NCI-H146 treated with DMSO at 0.1 percent for 48 hours (cell line): ENCODE data around the gene HMOX2.

Experiments used
- DNase-seq: peaks from one replicate; lab custom pipeline; 2025; ENCODE audit not compliant: unreplicated experiment; lab: John Stamatoyannopoulos, UW

Gene HMOX2

DNA sequence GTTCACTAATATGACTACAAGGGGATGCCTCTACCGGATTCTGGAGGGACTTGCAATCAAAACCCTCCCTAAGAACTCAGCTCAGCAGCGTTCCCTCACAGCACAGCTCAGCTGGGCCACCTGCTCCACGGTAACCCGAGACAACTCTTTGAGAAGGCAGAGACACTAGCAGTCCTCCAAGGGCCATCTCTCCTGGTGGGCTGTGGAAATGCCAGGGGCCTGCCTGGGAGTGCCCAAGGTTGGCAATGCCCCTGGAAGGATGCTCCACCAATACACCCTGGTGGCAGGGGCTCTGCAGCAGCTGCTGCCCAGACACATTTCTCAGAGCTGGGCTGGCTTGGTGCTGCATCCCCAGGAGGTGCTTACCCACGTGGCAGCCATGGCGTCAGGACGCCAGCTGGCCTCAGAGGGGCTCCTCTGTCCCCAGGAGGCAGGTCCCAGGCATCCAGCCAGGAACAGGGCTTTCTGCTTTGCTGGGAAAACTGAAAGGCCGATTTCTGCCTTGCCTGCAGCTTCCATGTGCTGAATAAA lies 45.9 kb downstream of the HMOX2 start:
- peak; percentile 80 for DNase-seq

- DNase-seq = no peak
Observed at GRCh38 chr16:4523686-4524085, 47.5 kb downstream of the HMOX2 start.

DNA sequence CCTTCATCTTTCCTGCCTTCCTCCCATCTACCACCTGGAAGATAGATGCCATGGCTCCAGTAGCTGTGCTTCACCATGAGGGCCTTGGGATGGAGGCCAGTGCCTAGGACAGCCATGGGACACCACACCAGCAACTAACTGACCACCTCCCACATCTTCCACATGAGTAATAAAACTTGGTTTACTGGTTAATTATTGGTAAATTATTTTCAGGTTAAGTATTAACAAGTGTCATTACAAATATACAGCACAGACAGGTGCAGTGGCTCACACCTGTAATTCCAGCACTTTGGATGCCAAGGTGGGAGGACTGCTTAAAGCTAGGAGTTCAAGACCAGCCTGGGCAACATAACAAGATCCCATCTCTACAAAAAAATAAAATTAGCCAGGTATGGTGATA lies 48.4 kb downstream of the HMOX2 start:
- DNase-seq = no peak

GRCh38 chr16:4525069-4525468 lies 48.9 kb downstream of the HMOX2 start:
- no peak for DNase-seq

- DNase-seq = no peak
Observed at GRCh38 chr16:4525634-4526277, 49.6 kb downstream of the HMOX2 start.

GRCh38 chr16:4529085-4530060 lies 53.2 kb downstream of the HMOX2 start:
- DNase-seq = peak; percentile 15

DNA sequence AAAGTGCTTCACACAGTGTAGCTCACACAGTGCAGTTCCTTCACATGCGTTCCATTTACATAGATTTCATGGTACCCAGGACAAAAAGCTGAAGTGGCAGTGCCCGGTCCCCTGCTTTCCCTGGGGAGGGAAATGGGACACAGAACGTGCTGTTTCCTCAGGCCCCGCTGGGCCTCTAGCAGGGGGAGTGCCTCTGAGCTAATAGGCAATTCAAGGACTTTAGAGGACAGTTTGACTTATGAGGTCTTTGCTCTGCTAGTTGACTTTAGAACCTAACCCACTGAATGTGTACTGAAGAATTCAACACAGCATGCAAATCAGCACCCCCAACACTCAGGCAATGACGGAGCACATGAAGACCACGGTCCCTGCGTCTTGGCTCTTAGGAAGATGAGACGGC lies 55.6 kb downstream of the HMOX2 start:
- no peak for DNase-seq

- no peak for DNase-seq
Observed at GRCh38 chr16:4532238-4532637, 56.0 kb downstream of the HMOX2 start.

DNA sequence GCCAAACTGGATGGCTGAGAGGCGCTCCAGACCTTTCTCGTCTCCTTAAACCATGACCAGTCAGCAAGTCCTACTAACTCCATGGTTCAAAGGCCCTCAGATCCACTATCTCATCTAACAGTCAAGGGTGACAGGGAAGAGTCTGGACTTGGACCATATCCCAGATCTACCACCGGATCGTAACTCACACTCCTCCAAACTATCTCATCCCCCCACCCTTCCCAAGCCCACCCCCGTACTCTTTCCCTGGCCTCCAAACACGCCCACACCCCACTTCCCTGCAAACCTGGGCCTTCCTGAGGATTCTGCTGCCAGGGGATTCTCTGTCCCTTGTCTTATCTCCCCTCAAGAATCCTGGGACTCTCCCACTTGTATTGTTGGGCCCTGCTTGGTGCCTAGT lies 57.3 kb downstream of the HMOX2 start:
- DNase-seq = no peak

DNA sequence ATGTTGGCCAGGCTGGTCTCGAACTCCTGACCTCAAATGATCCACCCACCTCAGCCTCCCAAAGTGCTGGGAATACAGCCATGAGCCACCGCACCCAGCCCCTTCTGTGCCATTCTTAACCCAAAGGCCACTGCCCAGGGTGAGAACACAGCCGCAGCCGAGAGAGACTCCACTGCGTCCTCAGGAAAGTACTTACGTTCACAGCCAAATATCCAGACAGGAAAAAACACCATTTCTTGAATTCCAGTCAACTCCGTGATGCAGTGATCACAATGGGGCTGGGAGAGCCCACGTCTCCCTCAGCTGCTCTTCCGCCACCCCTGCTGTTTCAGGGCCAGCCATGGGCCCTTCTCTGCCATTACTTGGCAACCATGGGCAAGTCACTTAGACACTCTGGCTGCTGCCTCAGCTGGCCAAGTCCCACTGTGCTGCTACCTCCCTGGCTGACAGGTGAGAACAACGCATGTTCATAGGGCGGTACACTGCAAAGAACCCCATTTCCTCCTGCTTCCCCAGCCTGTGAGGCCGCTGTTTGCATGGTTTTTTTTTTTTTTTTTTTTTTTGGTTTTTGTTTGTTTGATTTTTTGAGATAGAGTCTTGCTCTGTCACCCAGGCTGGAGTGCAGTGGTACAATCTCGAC lies 58.1 kb downstream of the HMOX2 start:
- no peak for DNase-seq

GRCh38 chr16:4535627-4536108 lies 59.5 kb downstream of the HMOX2 start:
- no peak for DNase-seq

- DNase-seq = no peak
Observed at GRCh38 chr16:4536391-4537106, 60.4 kb downstream of the HMOX2 start.

- no peak for DNase-seq
Observed at GRCh38 chr16:4537376-4538343, 61.5 kb downstream of the HMOX2 start.

DNA sequence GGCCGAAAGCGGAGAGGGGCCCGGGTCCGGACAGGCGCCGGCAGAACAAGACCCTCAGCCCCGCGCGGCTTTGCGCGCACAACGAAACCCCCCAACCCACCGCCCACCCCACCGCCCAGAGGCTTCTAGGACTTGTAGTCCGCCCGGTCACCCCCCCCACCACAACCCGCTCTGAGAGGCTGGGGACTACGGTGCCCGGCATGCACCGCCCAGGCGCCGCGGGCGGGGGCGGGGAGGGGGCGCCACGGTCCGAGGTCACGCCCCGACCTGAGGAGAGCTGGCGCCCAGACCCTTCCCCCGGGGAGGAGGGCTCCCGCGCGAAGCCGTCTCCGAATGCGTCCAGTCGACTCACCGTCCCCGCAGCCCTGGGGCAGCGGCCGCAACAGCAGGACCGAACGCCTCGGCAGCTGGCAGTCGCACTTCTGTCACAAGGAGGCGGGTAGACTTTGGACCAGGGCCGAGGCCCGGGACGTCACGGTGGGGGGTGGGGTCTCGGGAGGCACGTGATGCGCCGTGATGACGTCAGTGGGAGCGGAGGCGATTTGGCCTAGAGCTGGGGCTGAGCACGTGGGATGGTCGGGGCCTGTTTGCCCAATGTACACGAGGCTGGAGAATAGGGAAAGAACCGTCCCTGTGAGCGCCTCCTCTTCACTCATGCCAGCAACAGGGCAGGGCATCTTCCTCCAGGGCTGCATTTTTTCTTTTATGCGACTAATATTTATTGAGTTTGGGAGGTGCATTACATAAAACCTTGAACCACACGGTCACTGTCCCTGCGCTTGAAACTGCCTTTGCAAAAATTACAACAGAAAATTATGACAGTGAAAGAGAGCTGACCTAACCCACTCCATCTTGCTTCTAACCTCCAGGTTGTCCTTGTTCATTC lies 62.4 kb downstream of the HMOX2 start, which contains the start of gene CDIP1:
CDIP1 (minus strand) TSS at position 424 of the 886 bp plus-strand sequence. CDS start 24,643 bp downstream, outside the sequence.
- DNase-seq = peak; percentile 92

DNA sequence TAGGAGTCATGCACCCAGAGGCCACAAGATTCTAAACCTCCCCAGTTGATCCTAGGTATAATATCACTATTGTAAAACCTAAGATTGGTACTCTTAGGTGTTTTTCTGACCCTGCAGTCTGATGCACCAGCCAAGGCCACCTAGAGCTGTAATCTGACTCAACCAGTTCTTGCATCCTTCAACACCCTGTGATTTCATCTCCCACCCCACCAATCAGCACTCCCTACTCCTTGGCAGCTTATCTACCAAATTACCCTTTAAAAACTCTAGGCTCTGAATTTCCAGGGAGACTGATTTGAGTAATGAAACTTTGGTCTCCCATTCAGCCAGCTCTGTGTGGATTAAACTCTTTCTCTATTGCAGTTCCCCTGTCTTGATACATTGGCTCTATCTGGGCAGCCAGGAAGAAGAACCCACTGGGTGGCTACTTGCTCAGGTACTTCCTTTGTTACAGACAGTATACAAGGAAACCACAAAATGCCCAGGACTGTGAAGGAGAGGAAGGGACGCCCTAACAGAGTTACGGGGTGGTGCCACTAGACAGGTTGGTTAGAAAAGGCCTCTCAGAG lies 63.6 kb downstream of the HMOX2 start:
- no peak for DNase-seq

GRCh38 chr16:4544473-4544872 lies 68.3 kb downstream of the HMOX2 start:
- no peak for DNase-seq

- no peak for DNase-seq
Observed at GRCh38 chr16:4548124-4548523, 71.9 kb downstream of the HMOX2 start.

GRCh38 chr16:4550591-4550990 lies 74.4 kb downstream of the HMOX2 start:
- DNase-seq = no peak
